ENCODE results near the gene VWDE. TPM values are rescaled to one million over a fixed set of nuclear protein-coding genes. Genes with fewer than 3 reads are reported as not detected.
"Not testable (repeated sequence)": the region's sequence is repeated elsewhere in the genome, so short reads cannot be mapped to it uniquely, and the experiment has no call there.

VWDE gene
- total RNA-seq (2014; rRNA removed; shearing (Covaris generic)) = 9.7 and 22.8 TPM in 2 replicates

GRCh38 chr7:12403287-12404181 lies at the start of gene VWDE:
Gene VWDE (minus strand): TSS chr7:12403865. CDS start chr7:12403716, 149 bp downstream.
- Histone ChIP-seq H3K36me3 (replicated peaks; ENCODE audit: control insufficient read depth, insufficient read depth, low read length) (no peaks in the 10 kb centered on the region), H3K27me3 (ENCODE audit: control insufficient read depth, insufficient read depth, low read length) (peaks cover 2% of the 10 kb centered on the region), H3K4me3 (ENCODE audit: insufficient read depth, low read depth, low read length) (peak within 1 kb of the TSS; percentile 98)
- peak; percentile 71 for DNase-seq

GRCh38 chr7:12453136-12453535 lies 49.5 kb upstream of the VWDE start:
- not testable (repeated sequence) for DNase-seq

GRCh38 chr7:12450615-12451014 lies 47.0 kb upstream of the VWDE start:
- Histone ChIP-seq H3K4me3 (ENCODE audit: insufficient read depth, low read depth, low read length) (no peak overlapping the region), H3K36me3 (replicated peaks; ENCODE audit: control insufficient read depth, insufficient read depth, low read length) (no peaks in the 10 kb centered on the region), H3K27me3 (ENCODE audit: control insufficient read depth, insufficient read depth, low read length) (no peaks in the 10 kb centered on the region)
- DNase-seq = no peak

More at GRCh38 chr7:12453136-12453535, 49.5 kb upstream of the VWDE start:
- H3K4me3 ChIP-seq (ENCODE audit: insufficient read depth, low read depth, low read length); H3K27me3 ChIP-seq (ENCODE audit: control insufficient read depth, insufficient read depth, low read length); H3K36me3 ChIP-seq (replicated peaks; ENCODE audit: control insufficient read depth, insufficient read depth, low read length): not testable (repeated sequence)

GRCh38 chr7:12444785-12445184 lies 41.1 kb upstream of the VWDE start:
- H3K36me3 ChIP-seq (replicated peaks; ENCODE audit: control insufficient read depth, insufficient read depth, low read length) = no peaks in the 10 kb centered on the region

GRCh38 chr7:12440229-12440628 lies 36.6 kb upstream of the VWDE start:
- DNase-seq = no peak
- H3K36me3 ChIP-seq (replicated peaks; ENCODE audit: control insufficient read depth, insufficient read depth, low read length) = no peaks in the 10 kb centered on the region
- no peak overlapping the region for H3K4me3 ChIP-seq (ENCODE audit: insufficient read depth, low read depth, low read length)
- no peaks in the 10 kb centered on the region for H3K27me3 ChIP-seq (ENCODE audit: control insufficient read depth, insufficient read depth, low read length)

More at GRCh38 chr7:12444785-12445184, 41.1 kb upstream of the VWDE start:
- Histone ChIP-seq H3K27me3 (ENCODE audit: control insufficient read depth, insufficient read depth, low read length) (no peaks in the 10 kb centered on the region), H3K4me3 (ENCODE audit: insufficient read depth, low read depth, low read length) (no peak overlapping the region)
- DNase-seq = no peak

- Histone ChIP-seq H3K4me3 (ENCODE audit: insufficient read depth, low read depth, low read length) (no peak overlapping the region), H3K36me3 (replicated peaks; ENCODE audit: control insufficient read depth, insufficient read depth, low read length) (no peaks in the 10 kb centered on the region), H3K27me3 (ENCODE audit: control insufficient read depth, insufficient read depth, low read length) (no peaks in the 10 kb centered on the region)
- DNase-seq = no peak
Observed at GRCh38 chr7:12436896-12437535, 33.4 kb upstream of the VWDE start.

GRCh38 chr7:12436126-12436525 lies 32.5 kb upstream of the VWDE start:
- H3K27me3 ChIP-seq (ENCODE audit: control insufficient read depth, insufficient read depth, low read length) = no peaks in the 10 kb centered on the region
- DNase-seq = no peak
- H3K36me3 ChIP-seq (replicated peaks; ENCODE audit: control insufficient read depth, insufficient read depth, low read length) = no peaks in the 10 kb centered on the region
- H3K4me3 ChIP-seq (ENCODE audit: insufficient read depth, low read depth, low read length) = no peak overlapping the region

GRCh38 chr7:12434012-12434642 lies 30.5 kb upstream of the VWDE start:
- DNase-seq = no peak

GRCh38 chr7:12431886-12432556 lies 28.4 kb upstream of the VWDE start:
- Histone ChIP-seq H3K36me3 (replicated peaks; ENCODE audit: control insufficient read depth, insufficient read depth, low read length) (no peaks in the 10 kb centered on the region), H3K4me3 (ENCODE audit: insufficient read depth, low read depth, low read length) (no peak overlapping the region), H3K27me3 (ENCODE audit: control insufficient read depth, insufficient read depth, low read length) (no peaks in the 10 kb centered on the region)
- DNase-seq = no peak

More at GRCh38 chr7:12434012-12434642, 30.5 kb upstream of the VWDE start:
- Histone ChIP-seq H3K4me3 (ENCODE audit: insufficient read depth, low read depth, low read length) (no peak overlapping the region), H3K27me3 (ENCODE audit: control insufficient read depth, insufficient read depth, low read length) (no peaks in the 10 kb centered on the region), H3K36me3 (replicated peaks; ENCODE audit: control insufficient read depth, insufficient read depth, low read length) (no peaks in the 10 kb centered on the region)

GRCh38 chr7:12425311-12425710 lies 21.6 kb upstream of the VWDE start:
- H3K4me3 ChIP-seq (ENCODE audit: insufficient read depth, low read depth, low read length) = no peak overlapping the region
- H3K36me3 ChIP-seq (replicated peaks; ENCODE audit: control insufficient read depth, insufficient read depth, low read length) = no peaks in the 10 kb centered on the region
- DNase-seq = no peak
- H3K27me3 ChIP-seq (ENCODE audit: control insufficient read depth, insufficient read depth, low read length) = no peaks in the 10 kb centered on the region

GRCh38 chr7:12423997-12424745 lies 20.5 kb upstream of the VWDE start:
- DNase-seq = peak; percentile 48

GRCh38 chr7:12423355-12423996 lies 19.8 kb upstream of the VWDE start:
- no peak overlapping the region for H3K4me3 ChIP-seq (ENCODE audit: insufficient read depth, low read depth, low read length)
- no peak for DNase-seq
- no peaks in the 10 kb centered on the region for H3K36me3 ChIP-seq (replicated peaks; ENCODE audit: control insufficient read depth, insufficient read depth, low read length)
- no peaks in the 10 kb centered on the region for H3K27me3 ChIP-seq (ENCODE audit: control insufficient read depth, insufficient read depth, low read length)

More at GRCh38 chr7:12423997-12424745, 20.5 kb upstream of the VWDE start:
- Histone ChIP-seq H3K27me3 (ENCODE audit: control insufficient read depth, insufficient read depth, low read length) (no peaks in the 10 kb centered on the region), H3K4me3 (ENCODE audit: insufficient read depth, low read depth, low read length) (no peak overlapping the region), H3K36me3 (replicated peaks; ENCODE audit: control insufficient read depth, insufficient read depth, low read length) (no peaks in the 10 kb centered on the region)

- no peak for DNase-seq
Observed at GRCh38 chr7:12422554-12423320, 19.1 kb upstream of the VWDE start.

More at GRCh38 chr7:12422554-12423320, 19.1 kb upstream of the VWDE start:
- Histone ChIP-seq H3K36me3 (replicated peaks; ENCODE audit: control insufficient read depth, insufficient read depth, low read length) (no peaks in the 10 kb centered on the region), H3K27me3 (ENCODE audit: control insufficient read depth, insufficient read depth, low read length) (no peaks in the 10 kb centered on the region), H3K4me3 (ENCODE audit: insufficient read depth, low read depth, low read length) (no peak overlapping the region)

Measured in H7 (cell line).